Loucy (cell line): ENCODE results near the gene CER1.

ENCODE experiments used
- H2AFZ ChIP-seq: fragments of 200-600 bp; sonication (generic); 2 replicates; pipeline ENCODE4 v1.6.0; 2016; ENCODE audit warnings: antibody characterized with exemption, mild to moderate bottlenecking, low read length, moderate library complexity
- H3F3A ChIP-seq: fragments of 200-600 bp; 2 replicates; pipeline ENCODE4 v1.6.0; 2016; ENCODE audit warnings: antibody characterized with exemption, low read depth, mild to moderate bottlenecking
- H3K27me3 ChIP-seq: fragments of 200-600 bp; sonication (generic); 2 replicates; pipeline ENCODE4 v1.6.1; 2014; ENCODE audit warnings: low read length, mild to moderate bottlenecking; ENCODE audit not compliant: insufficient read depth, poor library complexity, severe bottlenecking
- H3K36me3 ChIP-seq: fragments of 200-600 bp; sonication (generic); 2 replicates; pipeline ENCODE4 v1.6.1; 2016; ENCODE audit warnings: low read length; ENCODE audit not compliant: insufficient read depth
- H3K4me1 ChIP-seq: fragments of 200-600 bp; sonication (generic); 2 replicates; pipeline ENCODE4 v1.5.1; 2014; ENCODE audit warnings: low read length, mild to moderate bottlenecking; ENCODE audit not compliant: insufficient read depth, poor library complexity, severe bottlenecking
- H3K4me2 ChIP-seq: fragments of 200-600 bp; sonication (generic); 2 replicates; pipeline ENCODE4 v1.6.0; 2014; ENCODE audit warnings: antibody characterized with exemption, low read length, low read depth, mild to moderate bottlenecking; ENCODE audit not compliant: poor library complexity, severe bottlenecking
- H3K4me3 ChIP-seq: fragments of 200-600 bp; sonication (generic); 2 replicates; pipeline ENCODE4 v1.5.1; 2014; ENCODE audit warnings: low read length, mild to moderate bottlenecking, mixed read lengths; ENCODE audit not compliant: poor library complexity, severe bottlenecking
- H3K79me2 ChIP-seq: fragments of 200-600 bp; sonication (generic); 2 replicates; pipeline ENCODE4 v1.6.1; 2014; ENCODE audit warnings: low read length; ENCODE audit not compliant: insufficient read depth
- H3K9ac ChIP-seq: fragments of 200-600 bp; sonication (generic); 2 replicates; pipeline ENCODE4 v1.6.0; 2014; ENCODE audit warnings: mild to moderate bottlenecking, low read depth, low read length, moderate library complexity; ENCODE audit not compliant: poor library complexity, severe bottlenecking
- H3K9me2 ChIP-seq: fragments of 200-600 bp; sonication (generic); replicated peaks from 2 replicates; pipeline ENCODE4 v1.6.1; 2016; ENCODE audit warnings: low read depth, low read length, mixed read lengths
- H3K9me3 ChIP-seq: fragments of 200-600 bp; sonication (generic); 2 replicates; pipeline ENCODE4 v1.6.1; 2014; ENCODE audit warnings: mild to moderate bottlenecking, antibody characterized with exemption, low read length, low read depth; ENCODE audit not compliant: insufficient read depth
- H4K20me1 ChIP-seq: fragments of 200-600 bp; sonication (generic); 2 replicates; pipeline ENCODE4 v1.6.0; 2014; ENCODE audit warnings: antibody characterized with exemption, low read length, mild to moderate bottlenecking; ENCODE audit not compliant: insufficient read depth, poor library complexity, severe bottlenecking
- CTCF ChIP-seq: fragments of 200-600 bp; sonication (generic); conservative IDR thresholded peaks from 2 replicates; pipeline ENCODE4 v1.5.1; 2014; ENCODE audit warnings: mild to moderate bottlenecking, antibody characterized with exemption, low read length
- EZH2phosphoT487 ChIP-seq: fragments of 200-600 bp; IDR thresholded peaks from 2 replicates; pipeline ENCODE4 v1.6.1; 2018; ENCODE audit warnings: antibody characterized with exemption, mild to moderate bottlenecking, moderate library complexity, borderline replicate concordance

The CER1 gene

GRCh38 chr9:14752271-14752670 is 29.7 kb upstream of the CER1 start:
- Histone ChIP-seq H3F3A (no peaks in the 10 kb centered on the region), H3K4me2 (no peak overlapping the region), H3K36me3 (no peaks in the 10 kb centered on the region), H3K4me1 (no peaks in the 10 kb centered on the region), H4K20me1 (no peaks in the 10 kb centered on the region), H3K9me2 (no peaks in the 10 kb centered on the region), H3K27me3 (no peaks in the 10 kb centered on the region), H3K4me3 (no peak overlapping the region), H3K9me3 (no peaks in the 10 kb centered on the region), H2AFZ (no peak overlapping the region; the same call in 1 of the 2 replicates), H3K9ac (no peak overlapping the region), H3K79me2 (no peaks in the 10 kb centered on the region)
- TF ChIP-seq CTCF (no peak), EZH2phosphoT487 (no peak)

GRCh38 chr9:14750821-14751220 is 28.3 kb upstream of the CER1 start:
- H2AFZ ChIP-seq = no peak overlapping the region
- no peaks in the 10 kb centered on the region for H4K20me1 ChIP-seq
- no peaks in the 10 kb centered on the region for H3K9me3 ChIP-seq
- no peaks in the 10 kb centered on the region for H3K79me2 ChIP-seq
- no peaks in the 10 kb centered on the region for H3K9me2 ChIP-seq
- TF ChIP-seq EZH2phosphoT487 = no peak
- no peak for TF ChIP-seq CTCF
- no peaks in the 10 kb centered on the region for H3K36me3 ChIP-seq
- no peaks in the 10 kb centered on the region for H3F3A ChIP-seq
- H3K9ac ChIP-seq = no peak overlapping the region
- H3K4me3 ChIP-seq = no peak overlapping the region
- H3K4me2 ChIP-seq = no peak overlapping the region
- no peaks in the 10 kb centered on the region for H3K4me1 ChIP-seq
- no peaks in the 10 kb centered on the region for H3K27me3 ChIP-seq

- H3K9me2 ChIP-seq = no peaks in the 10 kb centered on the region
- no peaks in the 10 kb centered on the region for H3K36me3 ChIP-seq
- H3K4me1 ChIP-seq = no peaks in the 10 kb centered on the region
- no peak for TF ChIP-seq CTCF
- TF ChIP-seq EZH2phosphoT487 = no peak
- no peak overlapping the region for H3K9ac ChIP-seq
- H3K79me2 ChIP-seq = no peaks in the 10 kb centered on the region
- no peaks in the 10 kb centered on the region for H3F3A ChIP-seq
- no peak overlapping the region for H3K4me3 ChIP-seq
- no peaks in the 10 kb centered on the region for H4K20me1 ChIP-seq
- H3K9me3 ChIP-seq = no peaks in the 10 kb centered on the region
- H3K4me2 ChIP-seq = no peak overlapping the region
- no peak overlapping the region for H2AFZ ChIP-seq
- no peaks in the 10 kb centered on the region for H3K27me3 ChIP-seq
Observed at GRCh38 chr9:14749741-14750211, 27.2 kb upstream of the CER1 start.
